Limb (tissue), 2 donors: Measurements from ENCODE around the gene METTL5.
"Not testable (repeated sequence)": the region's sequence is repeated elsewhere in the genome, so short reads cannot be mapped to it uniquely, and the experiment has no call there.

Experiments
- DNase-seq, 2 donors: peaks; one replicate each; pipeline ENCODE4 v3.0.0-alpha.2; 2016; ENCODE audit errors: extremely low spot score in 2 of 2

Gene METTL5

DNA sequence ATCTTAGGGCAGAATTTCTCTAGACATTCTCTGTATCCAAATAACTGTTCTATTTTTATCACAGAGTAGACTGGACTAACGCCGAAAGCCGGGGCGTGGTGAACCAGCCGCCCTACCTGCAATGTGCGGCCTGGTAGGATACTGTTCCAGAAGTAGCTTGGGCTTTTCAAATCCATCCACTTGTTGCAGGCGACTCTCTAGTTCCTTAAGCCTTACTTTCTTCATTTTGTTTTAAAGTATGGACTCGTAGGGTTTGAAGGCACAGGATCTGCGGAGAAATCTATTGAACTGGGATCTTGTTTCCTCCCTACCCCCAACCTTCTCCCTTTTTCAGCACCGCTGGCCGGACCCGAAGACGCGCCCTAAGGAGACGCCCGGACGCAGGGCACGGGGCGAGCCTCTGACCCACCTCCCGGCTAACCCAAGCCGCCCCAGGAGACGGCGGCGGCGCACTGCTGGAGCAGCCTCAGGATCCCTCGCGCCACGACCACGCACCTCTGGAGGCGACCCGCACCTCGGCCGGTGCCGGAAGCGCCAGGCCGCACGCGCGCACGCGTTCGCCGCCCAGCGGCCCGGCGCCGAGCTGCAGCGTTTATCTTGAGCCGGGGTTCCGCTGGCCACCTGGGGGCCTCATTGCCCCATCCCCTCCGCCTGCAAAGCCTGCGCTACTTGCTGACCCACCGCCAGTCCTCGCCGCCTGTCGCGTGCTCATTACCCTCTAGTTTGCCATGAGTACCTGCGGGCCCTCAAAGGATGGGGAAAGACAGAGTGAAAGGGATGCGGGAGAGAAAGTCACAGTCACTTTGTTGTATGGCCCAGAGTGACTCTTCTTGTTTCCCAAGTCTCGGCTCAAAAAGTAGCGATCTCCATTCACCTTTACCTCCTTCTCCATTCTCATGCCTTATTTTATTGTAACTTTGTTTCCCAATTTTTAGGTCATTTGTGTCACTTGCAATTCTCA lies at the start of gene METTL5:
TSS of gene METTL5 (minus strand) at position 533 of the 961 bp plus-strand sequence. CDS start at position 225, 308 bp downstream.
- peak; percentile 75 to 90 for DNase-seq

DNA sequence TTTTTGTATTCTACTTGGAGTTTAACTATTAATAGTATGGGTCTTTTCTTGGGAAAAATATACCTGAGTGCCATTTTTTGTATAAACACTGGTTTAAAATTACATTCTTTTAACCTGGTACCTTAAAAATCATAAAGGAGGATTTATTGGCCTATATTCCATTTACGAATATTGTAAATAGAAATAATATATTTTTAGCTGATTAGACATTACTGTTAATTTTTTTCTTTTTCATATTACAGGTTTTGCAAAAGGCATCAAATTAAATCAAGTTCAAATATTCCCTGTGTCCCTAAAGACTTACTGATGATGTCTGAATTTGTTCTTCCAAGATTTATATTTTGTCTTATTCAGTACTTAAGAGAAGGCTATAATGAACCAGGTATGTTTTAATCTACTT lies 47.3 kb upstream of the METTL5 start:
- DNase-seq = no peak

DNA sequence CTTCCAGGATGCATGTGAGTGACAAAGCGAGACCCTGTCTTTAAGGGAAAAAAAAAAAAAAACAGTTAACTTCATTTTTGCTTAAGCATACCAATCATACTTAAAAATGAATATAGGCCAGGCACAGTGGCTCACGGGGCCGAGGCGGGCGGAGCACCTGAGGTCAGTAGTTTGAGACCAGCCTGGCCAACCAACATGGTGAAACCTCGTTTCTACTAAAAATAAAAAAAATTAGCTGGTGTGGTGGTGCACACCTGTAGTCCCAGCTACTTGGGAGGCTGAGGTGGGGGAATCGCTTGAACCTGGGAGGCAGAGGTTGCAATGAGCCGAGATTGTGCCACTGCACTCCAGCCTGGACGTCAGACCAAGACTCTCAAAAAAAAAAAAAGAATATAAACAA lies 46.7 kb upstream of the METTL5 start:
- not testable (repeated sequence) for DNase-seq

DNA sequence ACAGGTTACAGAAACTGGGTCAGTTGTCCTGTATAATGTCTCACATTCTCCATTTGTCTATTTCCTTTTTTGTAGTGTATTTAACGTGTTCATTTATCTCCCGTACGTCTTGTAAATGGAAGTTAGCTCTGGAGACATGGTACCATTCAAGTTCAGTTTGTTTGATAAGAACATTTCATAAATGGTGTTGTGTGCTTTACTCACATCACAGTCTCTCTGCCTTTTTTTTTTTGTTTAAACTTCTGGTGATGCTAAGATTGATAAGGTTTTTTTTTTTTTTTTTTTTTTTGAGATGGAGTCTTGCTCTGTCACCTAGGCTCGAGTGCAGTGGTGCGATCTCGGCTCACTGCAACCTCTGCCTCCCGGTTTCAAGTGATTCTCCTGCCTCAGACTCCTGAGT lies 44.2 kb upstream of the METTL5 start:
- no peak for DNase-seq

- no peak for DNase-seq
Observed at GRCh38 chr2:169867579-169867978, 42.9 kb upstream of the METTL5 start.

DNA sequence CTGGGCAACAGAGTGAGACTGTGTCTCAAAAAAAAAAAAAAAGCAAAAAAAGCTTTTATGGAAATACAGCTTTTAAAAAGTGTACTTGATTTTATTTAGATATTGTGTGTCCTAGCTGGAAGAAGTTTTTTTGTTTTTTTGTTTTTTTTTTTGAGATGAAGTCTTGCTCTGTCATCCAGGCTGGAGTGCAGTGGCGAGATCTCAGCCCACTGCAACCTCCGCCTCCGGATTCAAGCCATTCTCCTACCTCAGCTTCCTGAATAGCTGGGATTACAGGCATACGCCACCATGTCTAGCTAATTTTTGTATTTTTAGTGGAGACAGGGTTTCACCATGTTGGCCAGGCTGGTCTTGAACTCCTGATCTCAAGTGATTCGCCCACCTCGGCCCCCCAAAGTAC lies 41.5 kb upstream of the METTL5 start:
- DNase-seq = not testable (repeated sequence)

GRCh38 chr2:169865492-169865891 lies 40.8 kb upstream of the METTL5 start:
- DNase-seq = no peak

- no peak for DNase-seq
Observed at GRCh38 chr2:169862816-169863215, 38.1 kb upstream of the METTL5 start.

- DNase-seq = no peak
Observed at GRCh38 chr2:169860149-169860548, 35.4 kb upstream of the METTL5 start.

DNA sequence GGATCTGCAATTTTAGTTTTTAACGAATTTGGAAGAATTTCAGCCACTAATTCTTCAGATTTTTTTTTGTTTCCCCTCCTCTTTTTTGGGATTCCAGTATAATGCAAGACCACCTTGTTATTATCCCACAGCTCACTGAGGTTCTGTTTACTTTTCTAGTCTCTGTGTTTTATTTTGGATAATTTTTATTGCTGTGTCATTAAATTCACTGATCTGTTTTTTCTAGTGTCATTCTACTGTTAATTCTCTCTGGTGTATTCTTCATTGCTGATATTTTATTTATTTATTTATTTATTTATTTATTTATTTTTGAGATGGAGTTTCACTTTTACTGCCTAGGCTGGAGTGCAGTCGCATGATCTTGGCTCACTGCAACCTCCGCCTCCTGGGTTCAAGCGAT lies 34.7 kb upstream of the METTL5 start:
- DNase-seq = no peak

- DNase-seq = not testable (repeated sequence)
Observed at GRCh38 chr2:169855281-169856258, 30.9 kb upstream of the METTL5 start.

DNA sequence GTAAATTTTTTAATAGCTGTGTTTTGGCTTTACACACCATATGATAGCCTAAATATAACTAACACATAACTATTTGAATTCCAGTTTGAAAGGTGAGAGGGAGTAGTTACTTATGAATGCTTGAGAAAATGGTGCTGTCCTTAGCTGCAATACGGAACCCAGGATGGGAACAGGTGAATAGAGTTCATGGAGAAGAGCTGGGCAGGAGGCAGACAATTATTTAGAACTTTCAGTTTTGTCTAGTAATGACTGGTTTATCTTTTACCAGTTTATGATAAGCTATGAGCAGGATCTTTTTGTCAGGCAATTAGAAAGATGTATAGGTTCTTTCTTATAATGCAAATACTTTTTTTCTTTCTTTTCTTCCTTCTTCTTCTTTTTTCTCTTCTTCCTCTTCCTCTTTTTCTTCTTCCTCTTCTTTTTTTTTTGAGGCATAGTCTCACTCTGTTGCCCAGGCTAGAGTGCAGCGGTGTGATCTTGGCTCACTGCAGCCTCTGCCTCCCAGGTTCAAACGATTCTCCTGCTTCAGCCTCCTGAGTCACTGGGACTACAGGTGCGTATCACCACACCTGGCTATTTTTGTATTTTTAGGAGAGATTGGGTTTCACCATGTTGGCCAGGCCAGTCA lies 28.4 kb upstream of the METTL5 start:
- DNase-seq = no peak

GRCh38 chr2:169849710-169850109 lies 25.0 kb upstream of the METTL5 start:
- no peak for DNase-seq

- not testable (repeated sequence) for DNase-seq
Observed at GRCh38 chr2:169848959-169849693, 24.4 kb upstream of the METTL5 start.

GRCh38 chr2:169845016-169845415 lies 20.3 kb upstream of the METTL5 start:
- DNase-seq = no peak

DNA sequence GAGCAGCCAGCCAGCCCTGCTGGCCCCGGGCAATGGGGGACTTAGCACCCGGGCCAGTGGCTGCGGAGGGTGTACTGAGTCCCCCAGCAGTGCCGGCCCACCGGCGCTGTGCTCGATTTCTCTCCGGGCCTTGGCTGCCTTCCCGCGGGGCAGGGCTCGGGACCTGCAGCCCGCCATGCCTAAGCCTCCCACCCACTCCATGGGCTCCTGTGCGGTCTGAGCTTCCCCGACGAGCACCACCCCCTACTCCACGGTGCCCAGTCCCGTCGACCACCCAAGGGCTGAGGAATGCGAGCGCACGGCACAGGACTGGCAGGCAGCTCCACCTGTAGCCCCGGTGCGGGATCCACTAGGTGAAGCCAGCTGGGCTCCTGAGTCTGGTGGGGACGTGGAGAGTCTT lies 16.9 kb upstream of the METTL5 start:
- DNase-seq = not testable (repeated sequence)

GRCh38 chr2:169840747-169841142 lies 16.0 kb upstream of the METTL5 start:
- no peak for DNase-seq

GRCh38 chr2:169839954-169840746 lies 15.4 kb upstream of the METTL5 start:
- DNase-seq = no peak

DNA sequence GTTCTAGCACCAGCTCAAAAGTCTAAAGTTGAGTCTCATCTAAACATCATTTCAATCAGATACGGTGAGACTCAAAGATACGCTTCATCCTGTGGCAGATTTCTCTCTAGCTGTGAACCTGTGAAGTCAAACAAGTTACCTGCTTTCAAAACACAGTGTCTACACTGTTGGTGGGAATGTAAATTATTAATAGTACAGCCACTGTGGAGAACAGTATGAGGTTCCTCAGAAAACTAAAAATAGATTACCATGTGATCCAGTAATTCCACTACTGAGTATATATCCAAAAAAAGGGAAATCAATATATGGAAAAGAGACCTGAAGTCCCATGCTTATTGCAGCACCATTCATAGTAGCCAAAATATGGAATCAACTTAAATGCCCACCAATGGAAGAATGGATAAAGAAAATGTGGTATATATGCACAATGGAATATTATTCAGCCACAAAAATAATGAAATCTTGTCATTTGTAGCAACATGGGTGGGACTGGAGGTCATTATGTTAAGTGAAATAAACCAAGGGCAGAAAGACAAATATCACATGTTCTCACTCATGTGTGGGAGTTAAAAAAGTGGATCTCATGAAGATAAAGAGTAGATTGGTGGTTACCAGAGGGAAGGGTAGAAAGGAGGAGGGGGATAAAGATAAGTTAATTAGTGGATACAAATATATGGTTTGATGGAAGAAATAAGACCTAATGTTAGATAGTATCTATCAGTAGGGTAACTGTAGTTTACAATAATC lies 14.2 kb upstream of the METTL5 start:
- DNase-seq = no peak
